NT2/D1 (cell line): Measurements from ENCODE around the gene C1orf226.

Experiments
- SUZ12 ChIP-seq: IDR thresholded peaks from 2 replicates; pipeline ENCODE4 v1.6.1; 2011; ENCODE audit not compliant: insufficient read length, insufficient read depth; ENCODE audit errors: extremely low read depth
- ZNF274 ChIP-seq: IDR thresholded peaks from 2 replicates; pipeline ENCODE4 v1.6.1; 2011; ENCODE audit warnings: mild to moderate bottlenecking, low read depth, low read length

- no peak for TF ChIP-seq ZNF274
- no peak for TF ChIP-seq SUZ12
Observed at GRCh38 chr1:162333991-162334390, 47.5 kb upstream of the C1orf226 start.
